SK-N-SH treated with all-trans-retinoic acid at 6 μM for 48 hours (cell line): ENCODE results near the gene ADARB2.

ENCODE experiments used
- BACH2 ChIP-seq: fragments of 250-450 bp; sonication (Bioruptor Pico); IDR thresholded peaks from 2 replicates; pipeline ENCODE4 v1.9.0; 2021; ENCODE audit warnings: mild to moderate bottlenecking, borderline replicate concordance
- PATZ1 ChIP-seq: fragments of 250-450 bp; sonication (Bioruptor Pico); IDR thresholded peaks from 2 replicates; pipeline ENCODE4 v1.8.0; 2020; ENCODE audit warnings: mild to moderate bottlenecking, moderate library complexity, borderline replicate concordance
- TCF4 ChIP-seq: fragments of 250-450 bp; sonication (Bioruptor Pico); IDR thresholded peaks from 2 replicates; pipeline ENCODE4 v1.8.0; 2021; ENCODE audit warnings: mild to moderate bottlenecking, moderate library complexity, borderline replicate concordance

DNA sequence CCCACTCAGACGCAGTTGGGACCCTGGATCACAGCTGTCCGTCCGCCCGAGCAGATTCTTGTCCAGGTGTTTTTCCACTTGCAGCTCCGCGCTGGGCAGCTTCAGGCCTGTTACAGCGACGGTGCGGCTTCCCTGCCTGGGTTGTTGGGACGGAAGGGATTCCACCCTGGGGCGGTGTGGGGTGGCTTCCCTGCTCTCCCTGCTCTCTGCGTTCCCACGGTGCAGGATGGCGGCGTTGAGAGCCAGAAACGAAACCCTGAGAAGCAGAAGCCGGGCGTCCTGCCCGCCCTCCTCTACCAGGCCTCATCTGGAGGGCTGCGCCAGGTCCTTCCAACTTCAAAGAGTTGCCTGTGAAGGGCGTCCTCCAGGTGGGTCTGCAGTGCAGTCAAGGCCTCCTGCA, 194.4 kb downstream of the ADARB2 start:
- TF ChIP-seq TCF4 (CRISPR knock-in tag) (no peak), PATZ1 (CRISPR knock-in tag) (no peak), BACH2 (CRISPR knock-in tag) (no peak)
